Breast epithelium (tissue), 3 donors: ENCODE measurements around the gene HRH3.

Experiments used
- CTCF ChIP-seq, 3 donors: fragments of 450-650 bp; IDR thresholded peaks; one replicate each; pipeline ENCODE4 v1.5.1; 2016 to 2017; ENCODE audit warnings: antibody characterized with exemption in 3 of 3, mild to moderate bottlenecking in 3 of 3, moderate library complexity in 3 of 3
- POLR2AphosphoS5 ChIP-seq, 3 donors: sonication (generic); formaldehyde crosslinking; IDR thresholded peaks; one replicate each; pipeline ENCODE4 v1.6.1; 2017; ENCODE audit warnings: antibody characterized with exemption in 3 of 3

- TF ChIP-seq CTCF (IDR thresholded peaks at IDR 0.05) = no peak
- no peak for TF ChIP-seq POLR2AphosphoS5 (IDR thresholded peaks at IDR 0.05)
These were observed 14.3 kb downstream of the HRH3 start for GRCh38 chr20:62205618-62206387.
